ENCODE data around the gene ADGRF5. TPM values are rescaled to one million over a fixed set of nuclear protein-coding genes. Genes with fewer than 3 reads are reported as not detected.

Gene ADGRF5
- total RNA-seq = not detected

GRCh38 chr6:46921731-46922130 is at the start of gene ADGRF5:
ADGRF5 (minus strand) TSS chr6:46921938; CDS start chr6:46906762, 15,176 bp downstream.
- ATAC-seq = no peak
- no peaks in the 10 kb centered on the region for H3K4me1 Mint-ChIP-seq (ENCODE audit: low read depth)
- H3K36me3 Mint-ChIP-seq (ENCODE audit: low read depth) = no peaks in the 10 kb centered on the region
- ChIA-PET CTCF (no interaction called here), POLR2A (no interaction called here)
- no peak within 1 kb of the TSS for H3K4me3 Mint-ChIP-seq
- no peaks in the 10 kb centered on the region for H3K9me3 Mint-ChIP-seq
- TF ChIP-seq CTCF (IDR thresholded peaks at IDR 0.05) = no peak
- H3K27me3 Mint-ChIP-seq = peaks cover 3% of the 10 kb centered on the region
- H3K27ac Mint-ChIP-seq = no peak within 1 kb of the TSS
- intact Hi-C loops (cut with micrococcal nuclease) = no loop called here
- no peak for DNase-seq

GRCh38 chr6:46969206-46969605 is 47.5 kb upstream of the ADGRF5 start:
- Mint-ChIP-seq H3K4me1 (ENCODE audit: low read depth) (no peaks in the 10 kb centered on the region), H3K27ac (no peak overlapping the region), H3K27me3 (peaks cover 10% of the 10 kb centered on the region), H3K9me3 (no peaks in the 10 kb centered on the region), H3K36me3 (ENCODE audit: low read depth) (no peaks in the 10 kb centered on the region), H3K4me3 (no peak overlapping the region)
- no peak for TF ChIP-seq CTCF (IDR thresholded peaks at IDR 0.05)
- CTCF ChIA-PET = no interaction called here
- intact Hi-C loops (cut with micrococcal nuclease) = no loop called here
- POLR2A ChIA-PET = no interaction called here
- no peak for ATAC-seq
- no peak for DNase-seq

- DNase-seq (no peak), ATAC-seq (no peak)
- CTCF ChIA-PET = no interaction called here
- H3K4me1 Mint-ChIP-seq (ENCODE audit: low read depth) = no peaks in the 10 kb centered on the region
- peaks cover 10% of the 10 kb centered on the region for H3K27me3 Mint-ChIP-seq
- no peak overlapping the region for H3K4me3 Mint-ChIP-seq
- intact Hi-C loops (cut with micrococcal nuclease) = no loop called here
- H3K36me3 Mint-ChIP-seq (ENCODE audit: low read depth) = no peaks in the 10 kb centered on the region
- no peak overlapping the region for H3K27ac Mint-ChIP-seq
- TF ChIP-seq CTCF (IDR thresholded peaks at IDR 0.05) = no peak
- H3K9me3 Mint-ChIP-seq = no peaks in the 10 kb centered on the region
- POLR2A ChIA-PET = no interaction called here
These were observed 46.1 kb upstream of the ADGRF5 start for GRCh38 chr6:46967826-46968349.

GRCh38 chr6:46964716-46965519 is 43.2 kb upstream of the ADGRF5 start:
- CTCF ChIA-PET = no interaction called here
- Mint-ChIP-seq H3K4me3 (no peak overlapping the region), H3K4me1 (ENCODE audit: low read depth) (no peaks in the 10 kb centered on the region), H3K36me3 (ENCODE audit: low read depth) (no peaks in the 10 kb centered on the region), H3K27ac (no peak overlapping the region), H3K9me3 (no peaks in the 10 kb centered on the region), H3K27me3 (peaks cover 3% of the 10 kb centered on the region)
- ATAC-seq (no peak), DNase-seq (no peak)
- intact Hi-C loops (cut with micrococcal nuclease) = no loop called here
- POLR2A ChIA-PET = no interaction called here
- TF ChIP-seq CTCF (IDR thresholded peaks at IDR 0.05) = no peak

GRCh38 chr6:46963626-46964025 is 41.9 kb upstream of the ADGRF5 start:
- Mint-ChIP-seq H3K27me3 (peaks cover 2% of the 10 kb centered on the region), H3K4me1 (ENCODE audit: low read depth) (no peaks in the 10 kb centered on the region), H3K36me3 (ENCODE audit: low read depth) (no peaks in the 10 kb centered on the region), H3K9me3 (no peaks in the 10 kb centered on the region), H3K27ac (no peak overlapping the region), H3K4me3 (no peak overlapping the region)
- ChIA-PET CTCF (no interaction called here), POLR2A (no interaction called here)
- no peak for TF ChIP-seq CTCF (IDR thresholded peaks at IDR 0.05)
- intact Hi-C loops (cut with micrococcal nuclease) = no loop called here
- ATAC-seq = no peak
- no peak for DNase-seq
